AG04450 (cell line): Measurements from ENCODE around the gene ZNF45. TPM values are rescaled to one million over a fixed set of nuclear protein-coding genes. Genes with fewer than 3 reads are reported as not detected.

Source experiments
- CTCF ChIA-PET: fragments of 300-600, 350-600 bp; formaldehyde crosslinking; extraction: SDS; loops from one replicate; lab custom pipeline; 2022; ENCODE audit warnings: antibody characterized with exemption, inconsistent platforms; lab: Charles Lee
- POLR2A ChIA-PET: fragments of 350-600 bp; formaldehyde crosslinking; extraction: SDS; loops from one replicate; lab custom pipeline; 2021; ENCODE audit warnings: antibody characterized with exemption, inconsistent platforms; lab: Yijun Ruan, JAX
- DNase-seq: peaks from one replicate; pipeline ENCODE4 v3.0.0-alpha.2; 2011; ENCODE audit warnings: low read depth, low spot score
- H3K27ac ChIP-seq: one replicate; pipeline ENCODE4 v1.5.1; 2012; ENCODE audit warnings: low read depth, low read length, control low read depth
- H3K27me3 ChIP-seq: one replicate; pipeline ENCODE4 v1.6.0; 2012; ENCODE audit warnings: low read length; ENCODE audit not compliant: control insufficient read depth, insufficient read depth
- H3K4me3 ChIP-seq: 2 replicates; pipeline ENCODE4 v1.5.1; 2011; ENCODE audit warnings: mild to moderate bottlenecking, low read depth, low read length, control low read depth
- H3K9me3 ChIP-seq: 2 replicates; pipeline ENCODE4 v1.5.1; 2012; ENCODE audit warnings: low read length; ENCODE audit not compliant: control insufficient read depth, insufficient read depth
- CTCF ChIP-seq: IDR thresholded peaks from 2 replicates; pipeline ENCODE4 v1.5.1; 2011; ENCODE audit warnings: low read depth, low read length, control low read depth, inconsistent platforms
- polyA plus RNA-seq: library from polyadenylated mRNA; depleted of rRNA; stranded (reverse); fragments of >200 nt; gene quantifications from 2 replicates; pipeline ENCODE4 v1.2.3, GENCODE V29; 2011

Gene ZNF45
- polyA plus RNA-seq, 1 experiment = 16.1 TPM

GRCh38 chr19:43923875-43924274 lies 11.2 kb downstream of the ZNF45 start:
- H3K4me3 ChIP-seq = no peak overlapping the region
- ChIA-PET CTCF (interaction anchor here (0.7 kb wide), 1 partner anchor 22 kb away, joined by 3 read pairs; no protein-coding TSS in a partner anchor), POLR2A (no interaction called here)
- no peaks in the 10 kb centered on the region for H3K9me3 ChIP-seq
- H3K27ac ChIP-seq = no peak overlapping the region
- no peaks in the 10 kb centered on the region for H3K27me3 ChIP-seq
- DNase-seq = no peak
- TF ChIP-seq CTCF = no peak

GRCh38 chr19:43914051-43914450 lies 21.0 kb downstream of the ZNF45 start:
- H3K9me3 ChIP-seq = peaks cover 27% of the 10 kb centered on the region
- ChIA-PET POLR2A (no interaction called here), CTCF (no interaction called here)
- H3K4me3 ChIP-seq = no peak overlapping the region
- DNase-seq = no peak
- no peaks in the 10 kb centered on the region for H3K27me3 ChIP-seq
- H3K27ac ChIP-seq = no peak overlapping the region
- TF ChIP-seq CTCF = no peak

DNA sequence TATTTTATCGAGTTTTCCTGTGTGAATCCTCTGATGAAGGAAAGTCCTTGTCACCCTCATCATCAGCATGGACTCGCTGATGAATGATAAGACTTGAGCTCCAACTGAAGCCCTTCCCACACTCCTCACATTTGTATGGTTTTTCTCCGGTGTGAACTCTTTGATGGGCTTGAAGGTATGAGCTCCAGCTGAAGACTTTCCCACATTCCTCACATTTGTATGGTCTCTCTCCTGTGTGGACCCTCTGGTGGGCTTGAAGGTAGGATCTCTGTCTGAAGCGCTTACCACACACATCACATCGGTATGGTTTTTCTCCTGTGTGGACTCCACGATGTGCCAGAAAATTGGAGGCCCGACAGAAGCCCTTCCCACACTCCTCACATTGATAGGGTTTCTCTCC lies 21.7 kb downstream of the ZNF45 start:
- no peak for DNase-seq
- H3K9me3 ChIP-seq = peaks cover 27% of the 10 kb centered on the region
- no peak for TF ChIP-seq CTCF

GRCh38 chr19:43910884-43911283 lies 24.2 kb downstream of the ZNF45 start:
- POLR2A ChIA-PET = no interaction called here
- peaks cover 26% of the 10 kb centered on the region for H3K9me3 ChIP-seq
- no peak overlapping the region for H3K4me3 ChIP-seq
- no peak for DNase-seq
- no peaks in the 10 kb centered on the region for H3K27me3 ChIP-seq
- no peak overlapping the region for H3K27ac ChIP-seq
- CTCF ChIA-PET = no interaction called here
- no peak for TF ChIP-seq CTCF

More for the DNA sequence above, 21.7 kb downstream of the ZNF45 start:
- no peak overlapping the region for H3K4me3 ChIP-seq
- ChIA-PET POLR2A (no interaction called here), CTCF (no interaction called here)
- H3K27me3 ChIP-seq = no peaks in the 10 kb centered on the region
- H3K27ac ChIP-seq = no peak overlapping the region

DNA sequence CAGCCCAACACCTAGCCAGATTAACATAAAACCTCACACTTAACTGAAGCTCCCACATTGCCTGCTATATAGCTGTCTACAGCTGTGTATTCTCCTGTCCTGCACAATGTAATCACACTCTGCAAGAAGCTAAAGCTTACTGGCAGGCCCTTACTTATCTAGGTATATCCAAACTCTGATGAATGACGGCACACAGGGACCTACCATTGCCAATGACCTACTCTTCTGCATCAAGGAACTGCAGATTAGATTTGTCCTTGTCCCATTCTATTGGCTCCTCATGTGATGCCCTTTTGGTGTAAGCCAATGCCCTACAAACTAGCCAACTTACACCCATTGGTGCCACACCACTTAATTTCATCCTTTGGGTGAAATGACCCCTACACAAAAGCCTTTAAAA lies 26.4 kb downstream of the ZNF45 start:
- TF ChIP-seq CTCF = no peak
- H3K27me3 ChIP-seq = no peaks in the 10 kb centered on the region
- DNase-seq = no peak
- ChIA-PET POLR2A (no interaction called here), CTCF (interaction anchor here (0.5 kb wide), 1 partner anchor 445 kb away, joined by 8 read pairs; no protein-coding TSS in a partner anchor)
- H3K9me3 ChIP-seq = peaks cover 14% of the 10 kb centered on the region
- H3K27ac ChIP-seq = no peak overlapping the region
- H3K4me3 ChIP-seq = no peak overlapping the region
